IMR-90 (cell line): ENCODE measurements around the gene MCCD1.

Experiments
- SMC3 ChIP-seq: fragments of 150-350 bp; IDR thresholded peaks from 2 replicates; pipeline ENCODE4 v1.6.1; 2016; ENCODE audit warnings: low read depth, mild to moderate bottlenecking, antibody characterized with exemption, low read length, moderate library complexity
- TF ChIP-seq, protein P1 (sequence below): conservative IDR thresholded peaks from 2 replicates; pipeline ENCODE4 v1.5.1; 2012; ENCODE audit warnings: mild to moderate bottlenecking, low read depth, low read length, improper control_type of control experiment

DNA sequence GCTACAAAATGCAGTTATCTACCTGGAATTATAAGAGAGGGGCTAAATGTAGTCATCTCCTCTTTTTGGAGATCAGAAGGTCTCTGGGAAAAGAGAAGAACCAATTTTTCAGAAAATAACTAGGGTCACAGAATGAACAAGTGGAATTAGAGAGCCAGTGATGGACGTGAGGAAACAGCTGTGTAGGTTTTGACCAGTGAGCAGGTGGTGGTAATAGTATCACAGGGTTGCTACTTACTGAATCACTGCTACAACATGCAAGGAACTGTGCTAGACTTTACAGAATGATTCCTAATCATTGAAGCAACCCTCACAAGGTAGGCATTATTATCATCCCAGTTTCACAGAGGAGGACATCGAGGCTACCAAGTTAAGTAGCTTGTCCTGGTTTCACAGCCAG is 15.9 kb downstream of the MCCD1 start:
- TF ChIP-seq, protein P1, sequence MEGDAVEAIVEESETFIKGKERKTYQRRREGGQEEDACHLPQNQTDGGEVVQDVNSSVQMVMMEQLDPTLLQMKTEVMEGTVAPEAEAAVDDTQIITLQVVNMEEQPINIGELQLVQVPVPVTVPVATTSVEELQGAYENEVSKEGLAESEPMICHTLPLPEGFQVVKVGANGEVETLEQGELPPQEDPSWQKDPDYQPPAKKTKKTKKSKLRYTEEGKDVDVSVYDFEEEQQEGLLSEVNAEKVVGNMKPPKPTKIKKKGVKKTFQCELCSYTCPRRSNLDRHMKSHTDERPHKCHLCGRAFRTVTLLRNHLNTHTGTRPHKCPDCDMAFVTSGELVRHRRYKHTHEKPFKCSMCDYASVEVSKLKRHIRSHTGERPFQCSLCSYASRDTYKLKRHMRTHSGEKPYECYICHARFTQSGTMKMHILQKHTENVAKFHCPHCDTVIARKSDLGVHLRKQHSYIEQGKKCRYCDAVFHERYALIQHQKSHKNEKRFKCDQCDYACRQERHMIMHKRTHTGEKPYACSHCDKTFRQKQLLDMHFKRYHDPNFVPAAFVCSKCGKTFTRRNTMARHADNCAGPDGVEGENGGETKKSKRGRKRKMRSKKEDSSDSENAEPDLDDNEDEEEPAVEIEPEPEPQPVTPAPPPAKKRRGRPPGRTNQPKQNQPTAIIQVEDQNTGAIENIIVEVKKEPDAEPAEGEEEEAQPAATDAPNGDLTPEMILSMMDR, result no peak
- TF ChIP-seq SMC3, result no peak
